IPS-NIHi7 (cell line): ENCODE data around the gene FBXO36.
A peak's percentile ranks its signal among the peaks of the same experiment; 100 is the strongest.
"Not testable (repeated sequence)": the region's sequence is repeated elsewhere in the genome, so short reads cannot be mapped to it uniquely, and the experiment has no call there.

Experiments used
- DNase-seq: peaks from one replicate; pipeline ENCODE4 v3.0.0; 2012; ENCODE audit warnings: mixed read lengths; ENCODE audit errors: extremely low spot score

Gene FBXO36, protein sequence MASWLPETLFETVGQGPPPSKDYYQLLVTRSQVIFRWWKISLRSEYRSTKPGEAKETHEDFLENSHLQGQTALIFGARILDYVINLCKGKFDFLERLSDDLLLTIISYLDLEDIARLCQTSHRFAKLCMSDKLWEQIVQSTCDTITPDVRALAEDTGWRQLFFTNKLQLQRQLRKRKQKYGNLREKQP

DNA sequence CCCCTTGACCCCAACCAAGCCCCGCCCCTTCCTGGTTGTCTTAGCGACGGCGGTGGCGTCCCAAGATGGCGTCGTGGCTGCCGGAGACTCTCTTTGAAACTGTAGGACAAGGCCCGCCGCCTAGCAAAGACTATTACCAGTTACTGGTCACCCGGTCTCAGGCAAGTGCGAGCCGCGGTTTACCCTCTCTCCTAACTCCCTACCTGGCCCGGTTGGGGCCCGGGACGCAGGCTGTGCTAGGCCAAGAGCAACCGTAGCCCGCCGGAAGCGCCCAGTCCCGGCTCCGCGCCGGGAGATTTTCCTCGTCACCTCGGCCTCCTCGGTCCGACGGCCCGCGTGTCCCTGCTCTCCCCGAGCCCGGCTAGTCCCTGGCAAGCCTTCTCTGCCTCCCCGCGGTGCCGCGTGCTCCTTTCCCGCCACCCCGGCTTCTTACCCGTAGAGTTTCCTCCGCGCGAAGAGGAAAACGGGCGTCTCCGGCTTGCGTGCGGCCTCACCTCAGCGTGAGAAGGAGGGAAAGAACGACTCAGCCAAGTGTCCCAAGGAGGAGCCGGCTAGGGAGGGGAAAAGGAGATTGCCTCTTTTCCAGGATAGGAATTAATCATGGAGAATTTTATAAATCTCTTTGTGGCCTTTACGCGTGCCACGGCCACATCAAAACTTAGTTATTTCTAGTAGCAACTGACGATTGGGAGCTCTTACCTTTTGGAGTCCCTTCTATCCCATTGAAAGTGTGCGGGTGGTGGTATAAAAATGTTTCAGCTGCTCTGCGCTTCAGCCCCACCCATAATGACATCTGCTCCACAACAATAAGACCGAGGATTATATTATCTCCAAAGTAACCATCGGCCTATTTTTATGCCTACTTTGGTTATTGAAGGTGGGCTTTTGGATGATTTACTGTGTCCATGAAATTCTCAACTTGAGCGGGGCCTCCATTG is at the start of gene FBXO36:
Gene FBXO36, plus strand, starts transcription at position 55 of the 938 bp plus-strand sequence. Its CDS starts 11 bp downstream, at position 66.
- peak; percentile 78 for DNase-seq

DNA sequence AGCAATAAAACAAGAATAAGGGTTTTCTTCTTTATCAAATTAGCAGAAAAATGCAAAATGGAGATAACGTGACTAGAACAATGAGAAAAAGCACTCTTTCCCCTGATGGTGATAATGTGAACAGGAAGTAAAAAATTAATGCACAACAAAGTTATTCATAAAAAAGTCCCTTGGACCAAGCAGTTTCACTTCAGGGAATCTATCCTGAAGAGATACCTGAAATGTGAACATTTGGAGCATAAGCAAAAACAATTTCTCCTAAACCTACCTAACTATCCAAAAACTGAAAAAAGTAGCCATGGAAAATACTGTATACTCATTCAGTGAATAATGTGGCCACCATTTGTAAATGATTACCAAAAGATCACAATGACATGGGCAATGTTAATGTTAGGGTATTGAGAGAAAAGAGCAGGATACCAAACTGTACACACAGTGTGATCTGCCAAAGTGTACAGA is 49.2 kb upstream of the FBXO36 start:
- DNase-seq = no peak

DNA sequence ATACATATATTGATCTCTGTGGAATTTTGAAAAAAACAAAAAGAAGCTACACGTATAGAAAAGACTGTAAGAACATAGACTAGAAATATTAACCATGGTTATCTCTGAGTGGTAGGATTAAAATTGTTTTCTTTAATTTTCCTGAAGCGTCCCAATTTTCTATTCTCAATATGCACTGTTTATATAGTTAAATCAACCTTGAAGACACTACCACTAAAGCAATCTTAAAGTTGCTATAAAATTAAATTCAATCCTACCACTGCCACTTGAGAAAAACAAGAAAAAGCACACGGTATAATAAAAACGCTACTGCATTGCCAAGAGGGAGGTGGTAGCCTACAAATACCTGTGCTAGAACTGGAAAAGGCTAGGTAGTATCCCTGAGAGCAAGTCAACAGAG is 47.7 kb upstream of the FBXO36 start:
- no peak for DNase-seq

DNA sequence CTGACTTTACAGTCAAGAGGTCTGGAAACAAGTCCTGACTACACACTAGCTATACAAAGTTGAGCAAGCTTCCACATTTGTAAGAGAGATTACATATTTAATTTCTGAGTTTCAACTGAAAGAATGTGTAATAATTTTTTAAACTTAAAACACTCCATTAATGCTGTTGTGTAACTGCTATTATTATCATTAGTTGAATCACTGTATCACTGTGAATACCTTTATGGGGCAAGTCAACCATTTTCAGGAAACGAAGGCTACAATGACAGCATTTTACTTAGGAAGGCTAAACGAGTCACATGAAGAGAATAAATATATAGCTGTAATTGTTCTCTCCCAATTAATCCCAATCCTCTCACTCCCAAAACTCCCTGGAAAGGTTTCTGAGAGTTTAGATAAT is 46.8 kb upstream of the FBXO36 start:
- no peak for DNase-seq

DNA sequence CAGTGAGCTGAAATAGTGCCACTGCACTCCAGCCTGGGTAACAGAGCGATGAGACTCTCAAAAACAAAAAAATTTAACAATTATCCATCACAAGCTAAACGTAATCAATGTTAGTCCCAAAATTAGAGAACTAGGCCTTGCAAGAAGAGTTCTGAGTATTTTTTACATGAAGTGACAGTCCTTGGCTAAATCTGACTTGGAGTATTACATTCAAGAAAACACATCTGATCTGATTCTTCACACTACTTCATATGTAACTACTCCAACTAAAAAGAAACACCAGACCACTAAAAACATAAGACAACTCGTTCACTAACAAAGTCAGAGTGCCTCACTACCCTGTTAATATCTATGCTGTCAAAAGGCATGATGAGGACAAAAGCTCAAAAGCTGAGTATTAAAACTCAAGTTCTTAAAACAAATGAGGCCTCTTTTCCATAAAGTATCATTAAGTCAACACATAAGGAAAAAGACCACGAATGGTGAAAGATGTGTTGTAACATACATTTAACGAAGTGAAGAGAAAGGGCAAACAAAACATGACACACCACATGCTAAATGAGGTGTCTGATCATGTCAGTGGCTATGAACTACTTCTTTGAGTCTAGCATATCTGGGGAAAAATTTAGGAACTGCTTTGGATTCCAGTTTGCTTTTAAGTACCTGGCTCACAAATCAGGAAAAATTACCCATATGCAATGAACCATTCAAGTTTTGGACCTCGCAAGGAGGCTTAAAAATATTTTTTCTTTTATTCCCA is 42.9 kb upstream of the FBXO36 start:
- DNase-seq = no peak

DNA sequence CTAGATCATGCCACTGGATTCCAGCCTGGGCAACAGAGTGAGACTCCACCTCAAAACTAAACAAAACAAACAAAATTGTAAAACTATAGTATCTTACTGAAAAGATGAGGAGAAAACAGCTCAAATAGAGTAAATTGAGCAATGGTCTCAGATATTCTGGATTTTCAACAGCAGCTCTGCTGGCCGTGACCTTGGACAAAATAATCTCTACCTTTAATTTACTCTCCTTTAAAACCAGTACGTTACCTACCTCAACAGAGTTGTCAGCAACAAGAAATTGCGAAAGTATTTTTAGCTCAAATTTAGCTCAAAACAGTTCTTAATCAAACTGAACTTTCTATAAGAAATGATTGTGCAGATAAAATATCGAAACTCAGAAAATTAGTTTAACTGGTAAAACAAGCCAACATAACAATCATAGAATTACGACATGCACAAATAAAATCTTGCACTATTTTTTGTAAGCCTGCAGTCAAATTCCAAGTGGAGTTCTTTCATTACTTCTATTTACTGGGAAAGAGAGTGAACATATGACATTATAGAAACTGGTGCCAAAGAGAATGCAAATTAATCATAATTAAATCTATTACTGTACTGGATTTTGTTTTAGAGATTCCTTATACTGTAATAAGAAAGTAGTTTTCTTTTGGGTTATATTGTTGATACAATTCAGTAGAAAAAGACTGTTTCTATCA is 41.3 kb upstream of the FBXO36 start:
- no peak for DNase-seq

DNA sequence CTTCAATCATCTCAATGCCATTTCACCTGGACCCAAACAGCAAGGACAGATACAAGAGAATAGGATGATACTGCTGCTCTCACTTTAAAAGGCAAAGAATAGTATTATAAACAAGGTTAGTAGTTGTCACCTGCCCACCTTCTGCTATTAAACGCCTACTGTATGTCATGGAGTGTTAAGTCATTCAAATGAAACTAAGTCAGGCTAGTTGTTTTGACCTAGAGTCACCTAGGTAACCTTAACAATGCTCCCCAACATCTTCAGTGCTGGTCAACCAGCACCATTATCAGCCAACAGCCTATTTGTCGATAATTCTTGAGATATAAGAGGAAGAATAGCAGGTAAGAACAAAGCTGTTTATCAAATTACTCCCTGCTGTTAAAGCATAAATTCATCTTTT is 39.7 kb upstream of the FBXO36 start:
- DNase-seq = no peak

DNA sequence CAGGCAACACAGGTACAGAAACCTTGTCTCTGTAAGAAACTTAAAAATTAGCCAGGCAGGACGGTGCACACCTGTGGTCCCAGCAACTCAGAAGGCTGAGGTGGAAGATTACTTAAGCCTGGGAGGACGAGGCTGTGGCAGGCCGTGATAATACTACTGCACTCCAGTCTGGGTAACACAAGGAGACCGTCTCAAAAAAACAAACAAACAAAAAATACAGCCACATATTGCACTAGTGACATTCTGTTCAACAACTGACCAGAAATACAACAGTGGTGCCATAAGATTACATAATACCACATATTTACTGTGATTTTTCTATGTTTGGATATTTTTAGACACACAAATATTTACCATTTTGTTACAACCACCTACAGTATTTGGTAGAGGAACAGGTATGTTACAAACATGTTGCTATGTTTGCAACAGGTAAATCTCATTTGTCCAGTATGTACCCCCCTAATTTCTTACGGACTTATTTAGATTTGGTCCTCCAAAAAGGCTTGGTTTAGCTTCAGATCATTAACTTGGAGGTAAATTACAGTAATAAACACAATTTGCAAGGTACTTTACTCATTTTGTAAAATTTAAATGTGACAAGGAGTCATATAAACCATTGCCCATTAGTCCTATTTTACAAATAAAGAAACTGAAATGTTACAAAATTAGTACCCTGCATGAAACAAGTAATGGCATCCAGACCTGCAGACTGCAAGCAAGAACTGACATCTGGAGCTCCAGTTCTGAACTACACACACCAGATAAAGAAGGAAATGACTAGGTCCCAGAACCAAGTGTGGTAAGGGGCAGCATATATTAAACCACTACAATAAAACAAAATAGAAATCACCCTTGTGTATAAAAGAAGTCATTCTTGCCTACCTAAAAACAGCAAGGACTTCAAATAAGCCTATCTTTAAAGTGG is 37.3 kb upstream of the FBXO36 start:
- no peak for DNase-seq

DNA sequence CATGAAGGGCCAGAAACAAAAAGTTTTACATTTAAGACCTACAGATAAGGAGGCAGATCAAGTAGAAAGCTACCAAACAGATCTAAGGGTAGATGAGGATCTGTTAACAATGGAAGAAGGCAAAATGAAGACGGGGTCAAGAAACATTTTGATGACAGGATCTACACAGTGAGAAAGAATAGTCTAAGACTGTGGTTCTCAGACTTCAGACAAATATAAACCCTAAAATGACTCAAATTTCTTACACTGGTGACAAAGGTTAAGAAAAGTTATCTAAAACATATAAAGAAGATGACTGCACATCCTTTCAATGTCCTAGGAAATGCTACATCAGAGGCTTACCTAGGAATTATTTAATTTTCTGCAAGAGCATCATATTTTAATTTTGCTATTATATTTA is 34.9 kb upstream of the FBXO36 start:
- DNase-seq = no peak

DNA sequence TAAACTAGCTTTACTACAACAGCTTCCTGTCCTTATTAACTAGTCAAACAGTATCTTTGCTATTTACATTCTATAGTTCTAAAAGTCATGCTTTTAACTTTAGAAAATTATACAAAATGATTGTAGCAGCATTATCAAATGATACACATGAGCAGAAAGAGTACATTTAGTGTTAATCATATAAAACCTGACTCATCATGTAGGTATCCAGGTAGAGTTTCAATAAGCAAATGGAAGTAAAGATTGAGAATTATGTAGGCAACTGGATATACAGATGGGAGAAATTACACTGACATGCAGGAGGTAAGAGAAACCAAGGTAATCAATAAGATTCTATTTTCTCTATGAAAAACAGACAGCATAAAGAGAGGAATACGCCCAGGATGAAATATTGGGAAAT is 34.3 kb upstream of the FBXO36 start:
- DNase-seq = no peak

DNA sequence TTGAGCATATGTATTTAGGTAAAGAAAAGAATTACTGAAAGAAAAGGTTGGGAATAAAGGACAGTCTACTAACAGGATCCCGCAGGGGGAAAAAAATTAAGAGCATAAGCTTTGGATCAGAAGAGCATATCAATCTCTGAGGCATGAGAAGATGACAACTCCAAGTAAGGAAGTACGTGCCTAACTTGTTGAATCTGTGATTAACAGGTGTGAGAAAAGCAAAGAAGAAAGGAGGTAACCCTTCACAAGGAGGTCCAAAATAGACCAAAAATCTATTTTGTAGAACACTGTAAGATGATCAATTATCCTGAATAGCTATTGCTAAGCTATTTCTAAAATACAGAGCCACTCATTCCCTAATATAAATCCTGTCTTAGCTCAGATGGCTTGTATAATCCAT is 33.3 kb upstream of the FBXO36 start:
- DNase-seq = no peak

DNA sequence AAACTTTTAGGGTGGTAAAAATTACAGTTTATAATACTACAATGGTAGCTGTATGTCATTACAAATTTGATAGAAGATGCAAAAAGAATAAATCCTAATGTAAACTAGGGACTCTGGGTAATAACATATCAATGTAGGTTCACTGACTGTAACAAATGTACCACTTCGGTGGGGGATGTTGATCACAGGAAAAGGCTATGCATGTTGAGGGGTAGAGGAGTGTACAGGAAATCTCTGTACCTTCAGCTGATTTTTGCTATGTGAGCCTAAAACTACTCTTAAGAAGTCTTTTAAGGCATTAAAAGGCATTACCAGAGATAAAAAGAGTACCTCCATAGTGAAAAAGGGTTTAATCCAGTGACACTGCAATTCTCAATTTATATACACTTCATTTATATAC is 25.4 kb upstream of the FBXO36 start:
- no peak for DNase-seq

DNA sequence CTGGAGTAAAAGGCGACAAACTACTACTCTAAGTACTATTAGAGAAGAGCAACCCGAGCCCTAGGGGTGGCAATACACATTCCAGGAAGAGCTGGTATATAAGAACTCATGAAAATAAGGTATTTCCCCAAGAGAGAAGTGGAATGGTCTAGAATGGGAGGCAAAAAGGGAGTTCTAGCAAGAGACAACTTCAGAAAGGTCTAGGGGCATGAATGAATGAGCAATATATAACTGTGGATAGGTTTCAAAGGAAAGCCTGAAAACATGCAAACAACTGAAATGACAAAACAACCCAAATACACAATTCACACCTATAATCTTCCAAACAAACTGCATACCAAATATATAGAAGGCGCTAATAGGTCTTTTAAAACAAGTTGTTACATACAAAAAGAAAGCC is 22.7 kb upstream of the FBXO36 start:
- no peak for DNase-seq

DNA sequence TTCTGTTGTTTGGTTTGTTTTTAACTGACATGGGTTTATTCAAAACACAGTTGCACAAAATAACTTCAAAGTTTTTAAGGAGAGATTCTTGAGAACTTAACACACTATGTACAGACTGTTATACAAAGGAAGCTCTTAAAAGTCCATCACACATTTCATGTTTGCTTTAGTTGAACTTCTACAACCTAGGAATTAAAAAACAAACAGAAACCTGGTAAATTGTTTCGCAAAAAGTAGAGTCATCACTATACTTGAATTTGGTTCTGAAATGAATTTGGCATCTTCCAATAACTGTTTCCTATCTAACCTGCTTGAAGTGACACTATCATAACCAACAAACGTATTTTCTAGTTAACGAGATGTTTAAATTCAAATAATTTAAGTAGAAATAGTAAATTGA is 22.3 kb upstream of the FBXO36 start:
- no peak for DNase-seq

DNA sequence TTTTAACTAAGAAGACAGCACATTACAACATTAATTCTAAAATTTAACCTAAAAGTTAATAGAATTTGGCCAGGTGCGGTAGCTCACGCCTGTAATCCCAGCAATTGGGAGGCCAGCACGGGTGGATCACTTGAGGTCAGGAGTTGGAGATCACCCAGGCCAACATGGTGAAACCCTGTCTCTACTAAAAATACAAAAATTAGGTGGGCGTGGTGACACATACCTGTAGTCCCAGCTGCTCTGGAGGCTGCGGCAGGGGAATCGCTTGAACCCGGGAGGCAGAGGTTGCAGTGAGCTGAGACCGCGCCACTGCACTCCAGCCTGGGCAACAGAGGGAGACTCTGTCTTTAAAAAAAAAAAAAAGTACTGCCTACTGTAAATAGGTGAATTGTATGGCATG is 21.8 kb upstream of the FBXO36 start:
- DNase-seq = not testable (repeated sequence)

DNA sequence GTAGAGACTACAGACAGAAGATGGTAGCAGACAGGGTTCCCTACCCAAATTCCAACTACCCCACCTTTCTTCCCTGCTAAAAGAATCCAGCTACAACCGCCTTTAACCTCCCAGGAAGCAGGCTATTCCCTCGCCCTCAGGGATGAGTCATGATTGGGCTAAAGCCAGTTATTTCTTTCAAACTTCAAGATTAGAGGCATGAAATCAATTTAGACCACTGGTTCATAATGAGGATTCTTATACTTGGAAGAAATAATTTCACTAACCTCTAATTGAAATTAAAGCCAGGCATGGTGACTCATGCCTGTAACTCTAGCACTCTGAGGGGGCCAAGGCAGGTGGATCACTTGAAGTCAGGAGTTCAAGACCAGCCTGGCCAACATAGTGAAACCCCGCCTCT is 20.5 kb upstream of the FBXO36 start:
- DNase-seq = peak; percentile 30

DNA sequence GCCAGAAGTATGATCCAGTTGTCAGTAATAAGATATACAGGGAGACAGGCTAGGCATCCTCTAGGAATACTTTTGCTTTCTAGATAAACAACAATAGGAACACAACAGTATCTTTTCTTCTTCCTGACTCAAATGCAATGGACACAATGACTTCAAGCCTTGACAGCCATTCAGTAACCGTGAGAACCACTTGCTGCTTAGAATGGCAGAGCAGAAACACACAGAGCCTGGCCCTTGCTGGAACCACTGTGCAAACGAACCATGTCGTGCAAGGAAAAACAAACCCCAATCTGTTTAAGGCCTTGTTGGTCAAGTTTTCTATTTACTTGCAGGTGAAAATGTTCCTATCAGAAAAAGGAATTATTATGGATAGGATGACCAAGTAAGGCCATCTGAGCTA is 19.3 kb upstream of the FBXO36 start:
- no peak for DNase-seq

DNA sequence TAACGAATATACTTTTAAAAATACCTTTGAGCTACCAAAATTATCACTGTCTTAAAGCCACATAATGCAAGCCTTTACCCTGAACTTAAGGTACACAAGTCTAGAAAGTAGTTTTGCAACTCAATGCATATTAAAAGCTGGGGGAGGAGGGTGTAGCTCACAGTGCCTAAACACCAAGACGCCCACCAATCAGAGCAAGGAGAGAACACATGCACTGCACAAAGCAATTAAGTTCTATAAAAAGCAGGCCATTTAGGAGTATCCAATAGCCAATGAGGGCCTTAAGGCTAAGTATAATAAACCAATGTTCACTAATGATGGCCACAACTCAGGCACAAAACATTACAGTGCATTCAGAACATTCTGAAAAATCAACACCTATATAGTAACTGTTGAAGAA is 16.7 kb upstream of the FBXO36 start:
- DNase-seq = no peak

DNA sequence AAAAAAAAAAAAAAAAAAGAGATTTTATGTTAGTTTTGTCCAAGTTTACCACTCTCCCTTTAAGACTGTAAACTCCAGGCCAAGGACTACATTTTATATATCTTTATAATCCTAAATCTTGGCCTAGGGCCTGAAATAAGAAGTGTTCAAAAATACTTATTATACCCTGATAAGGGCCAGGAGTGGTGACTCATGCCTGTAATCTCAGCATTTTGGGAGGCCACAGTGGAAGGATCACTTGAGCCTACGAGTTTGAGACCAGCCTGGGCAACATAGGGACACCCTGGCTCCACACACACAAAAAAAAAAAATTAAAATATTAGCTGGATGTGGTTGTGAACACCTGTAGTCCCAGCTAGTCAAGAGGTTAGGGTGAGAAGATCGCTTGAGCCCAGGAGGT is 13.2 kb upstream of the FBXO36 start:
- DNase-seq = no peak

DNA sequence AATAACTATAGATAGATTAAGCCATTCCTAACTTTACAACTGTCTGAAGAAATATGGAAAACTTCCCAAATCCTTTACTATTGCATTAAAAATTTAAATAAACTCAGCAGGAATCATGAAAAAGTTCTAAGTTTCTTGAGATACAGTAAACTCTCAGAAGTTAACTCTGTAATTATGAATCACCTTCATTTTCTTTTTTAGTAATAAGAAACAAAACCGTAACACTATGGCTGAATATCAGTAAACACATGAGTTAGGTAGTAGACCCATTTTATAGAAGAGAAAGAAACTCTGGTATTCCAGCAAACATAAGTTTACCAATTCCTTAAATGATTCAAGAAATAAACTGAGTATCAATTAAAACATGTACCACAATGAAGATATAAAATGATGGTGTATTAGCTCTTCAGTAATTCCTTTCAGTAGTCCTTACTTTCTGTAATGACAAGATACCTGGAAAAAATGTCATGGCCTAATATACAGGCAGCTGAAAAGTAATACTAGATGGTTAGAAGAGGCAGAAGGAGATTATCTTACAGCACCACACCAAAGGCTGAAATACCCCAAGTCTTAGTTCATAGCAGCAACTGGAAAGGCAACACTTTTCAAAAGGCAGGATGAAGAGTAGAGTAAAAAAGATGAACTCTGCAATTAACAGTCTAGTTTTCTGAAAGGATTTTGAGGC is 12.0 kb upstream of the FBXO36 start:
- no peak for DNase-seq
